22Rv1 (cell line): ENCODE measurements around the gene EIPR1.
"Not testable (repeated sequence)": the region's sequence is repeated elsewhere in the genome, so short reads cannot be mapped to it uniquely, and the experiment has no call there.

Experiments
- ZFX ChIP-seq: fragments of 450-650 bp; IDR thresholded peaks from 2 replicates; pipeline ENCODE4 v1.6.1; 2017; ENCODE audit warnings: antibody characterized with exemption, borderline replicate concordance
- TF ChIP-seq, protein P1 (sequence below): fragments of 450-650 bp; IDR thresholded peaks from 2 replicates; pipeline ENCODE4 v1.5.1; 2017; ENCODE audit warnings: mild to moderate bottlenecking

DNA sequence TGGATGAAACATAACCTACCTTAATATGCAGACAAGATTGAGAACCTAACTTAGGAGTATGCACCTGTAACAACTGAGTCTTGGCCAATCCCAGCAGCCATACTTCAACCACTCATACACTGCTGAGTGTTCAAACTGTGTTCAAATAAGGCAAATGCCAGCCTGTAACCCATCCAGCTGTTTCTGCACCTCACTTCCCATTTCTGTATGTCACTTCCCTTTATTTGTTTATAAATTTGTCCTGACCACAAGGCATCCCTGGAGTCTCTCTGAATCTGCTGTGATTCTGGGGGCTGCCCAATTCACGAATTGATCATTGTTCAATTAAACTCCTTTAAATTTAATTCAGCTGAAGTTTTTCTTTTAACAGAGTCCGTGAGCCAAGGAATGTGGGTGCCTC, 20.2 kb downstream of the EIPR1 start:
- TF ChIP-seq, protein P1, sequence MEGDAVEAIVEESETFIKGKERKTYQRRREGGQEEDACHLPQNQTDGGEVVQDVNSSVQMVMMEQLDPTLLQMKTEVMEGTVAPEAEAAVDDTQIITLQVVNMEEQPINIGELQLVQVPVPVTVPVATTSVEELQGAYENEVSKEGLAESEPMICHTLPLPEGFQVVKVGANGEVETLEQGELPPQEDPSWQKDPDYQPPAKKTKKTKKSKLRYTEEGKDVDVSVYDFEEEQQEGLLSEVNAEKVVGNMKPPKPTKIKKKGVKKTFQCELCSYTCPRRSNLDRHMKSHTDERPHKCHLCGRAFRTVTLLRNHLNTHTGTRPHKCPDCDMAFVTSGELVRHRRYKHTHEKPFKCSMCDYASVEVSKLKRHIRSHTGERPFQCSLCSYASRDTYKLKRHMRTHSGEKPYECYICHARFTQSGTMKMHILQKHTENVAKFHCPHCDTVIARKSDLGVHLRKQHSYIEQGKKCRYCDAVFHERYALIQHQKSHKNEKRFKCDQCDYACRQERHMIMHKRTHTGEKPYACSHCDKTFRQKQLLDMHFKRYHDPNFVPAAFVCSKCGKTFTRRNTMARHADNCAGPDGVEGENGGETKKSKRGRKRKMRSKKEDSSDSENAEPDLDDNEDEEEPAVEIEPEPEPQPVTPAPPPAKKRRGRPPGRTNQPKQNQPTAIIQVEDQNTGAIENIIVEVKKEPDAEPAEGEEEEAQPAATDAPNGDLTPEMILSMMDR, result not testable (repeated sequence)
- TF ChIP-seq ZFX, result not testable (repeated sequence)
